ENCODE data around the gene ADAMTS14.

The ADAMTS14 gene

GRCh38 chr10:70751991-70752390 is 79.7 kb downstream of the ADAMTS14 start:
- TF ChIP-seq CTCF (IDR thresholded peaks at IDR 0.05; ENCODE audit: low read depth, low read length): no peak
- no peak for DNase-seq
- H3K9me3 ChIP-seq (ENCODE audit: severe bottlenecking): no peaks in the 10 kb centered on the region
- H3K27me3 ChIP-seq (ENCODE audit: insufficient read depth, low read depth, severe bottlenecking): no peaks in the 10 kb centered on the region
- H3K27ac ChIP-seq: no peak overlapping the region
- no peaks in the 10 kb centered on the region for H3K36me3 ChIP-seq
- H3K4me3 ChIP-seq (ENCODE audit: low read depth, low read length): no peak overlapping the region

GRCh38 chr10:70752571-70752970 is 80.3 kb downstream of the ADAMTS14 start:
- Histone ChIP-seq H3K4me3 (ENCODE audit: low read depth, low read length) (no peak overlapping the region), H3K27me3 (ENCODE audit: insufficient read depth, low read depth, severe bottlenecking) (no peaks in the 10 kb centered on the region), H3K9me3 (ENCODE audit: severe bottlenecking) (no peaks in the 10 kb centered on the region), H3K27ac (no peak overlapping the region), H3K36me3 (no peaks in the 10 kb centered on the region)
- no peak for TF ChIP-seq CTCF (IDR thresholded peaks at IDR 0.05; ENCODE audit: low read depth, low read length)
- no peak for DNase-seq

GRCh38 chr10:70753026-70753663 is 80.8 kb downstream of the ADAMTS14 start:
- H3K4me3 ChIP-seq (ENCODE audit: low read depth, low read length): no peak overlapping the region
- no peaks in the 10 kb centered on the region for H3K9me3 ChIP-seq (ENCODE audit: severe bottlenecking)
- TF ChIP-seq CTCF (IDR thresholded peaks at IDR 0.05; ENCODE audit: low read depth, low read length): no peak
- no peak overlapping the region for H3K27ac ChIP-seq
- no peak for DNase-seq
- H3K27me3 ChIP-seq (ENCODE audit: insufficient read depth, low read depth, severe bottlenecking): no peaks in the 10 kb centered on the region
- H3K36me3 ChIP-seq: no peaks in the 10 kb centered on the region

GRCh38 chr10:70753841-70754621 is 81.7 kb downstream of the ADAMTS14 start:
- Histone ChIP-seq H3K36me3 (no peaks in the 10 kb centered on the region), H3K27ac (no peak overlapping the region), H3K4me3 (ENCODE audit: low read depth, low read length) (no peak overlapping the region), H3K9me3 (ENCODE audit: severe bottlenecking) (no peaks in the 10 kb centered on the region), H3K27me3 (ENCODE audit: insufficient read depth, low read depth, severe bottlenecking) (no peaks in the 10 kb centered on the region)
- TF ChIP-seq CTCF (IDR thresholded peaks at IDR 0.05; ENCODE audit: low read depth, low read length): no peak
- no peak for DNase-seq

- DNase-seq: no peak
- Histone ChIP-seq H3K9me3 (ENCODE audit: severe bottlenecking) (no peaks in the 10 kb centered on the region), H3K4me3 (ENCODE audit: low read depth, low read length) (no peak overlapping the region), H3K36me3 (no peaks in the 10 kb centered on the region), H3K27ac (no peak overlapping the region), H3K27me3 (ENCODE audit: insufficient read depth, low read depth, severe bottlenecking) (no peaks in the 10 kb centered on the region)
- TF ChIP-seq CTCF (IDR thresholded peaks at IDR 0.05; ENCODE audit: low read depth, low read length): no peak
These were observed 84.5 kb downstream of the ADAMTS14 start for GRCh38 chr10:70756700-70757360.

Data from WERI-Rb-1 (cell line).